KOPT-K1 (cell line): Measurements from ENCODE around the gene ANKRD60.

ENCODE experiments used
- H3K27ac ChIP-seq: fragments of 200-600 bp; sonication (generic); 2 replicates; pipeline ENCODE4 v1.5.1; 2016; ENCODE audit warnings: antibody characterized with exemption, mild to moderate bottlenecking, low read depth, low read length; ENCODE audit not compliant: poor library complexity, severe bottlenecking
- H3K36me3 ChIP-seq: fragments of 200-600 bp; sonication (generic); 2 replicates; pipeline ENCODE4 v1.5.1; 2017; ENCODE audit warnings: antibody characterized with exemption, mild to moderate bottlenecking, low read length, moderate library complexity; ENCODE audit not compliant: insufficient read depth
- H3K9me3 ChIP-seq: fragments of 200-600 bp; sonication (generic); 2 replicates; pipeline ENCODE4 v1.5.1; 2017; ENCODE audit warnings: antibody characterized with exemption, low read length, mild to moderate bottlenecking; ENCODE audit not compliant: insufficient read depth, poor library complexity, severe bottlenecking

ANKRD60 gene, protein sequence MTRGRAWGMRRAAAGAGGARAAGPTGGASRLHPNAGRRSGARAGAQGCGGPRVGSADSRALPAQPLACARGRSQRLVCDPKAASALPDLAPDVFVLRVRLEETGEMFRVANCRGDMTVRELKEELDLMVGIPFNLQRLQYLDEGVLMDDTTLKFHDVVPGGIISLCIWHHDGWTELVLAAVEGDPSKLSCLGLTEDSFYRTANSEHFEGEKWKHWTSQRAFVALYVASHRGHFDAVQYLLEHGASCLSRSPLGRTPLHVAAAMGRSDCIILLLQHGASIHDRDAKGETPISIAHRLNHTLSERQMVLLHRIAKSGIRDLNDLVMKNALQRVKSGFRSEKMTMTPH

DNA sequence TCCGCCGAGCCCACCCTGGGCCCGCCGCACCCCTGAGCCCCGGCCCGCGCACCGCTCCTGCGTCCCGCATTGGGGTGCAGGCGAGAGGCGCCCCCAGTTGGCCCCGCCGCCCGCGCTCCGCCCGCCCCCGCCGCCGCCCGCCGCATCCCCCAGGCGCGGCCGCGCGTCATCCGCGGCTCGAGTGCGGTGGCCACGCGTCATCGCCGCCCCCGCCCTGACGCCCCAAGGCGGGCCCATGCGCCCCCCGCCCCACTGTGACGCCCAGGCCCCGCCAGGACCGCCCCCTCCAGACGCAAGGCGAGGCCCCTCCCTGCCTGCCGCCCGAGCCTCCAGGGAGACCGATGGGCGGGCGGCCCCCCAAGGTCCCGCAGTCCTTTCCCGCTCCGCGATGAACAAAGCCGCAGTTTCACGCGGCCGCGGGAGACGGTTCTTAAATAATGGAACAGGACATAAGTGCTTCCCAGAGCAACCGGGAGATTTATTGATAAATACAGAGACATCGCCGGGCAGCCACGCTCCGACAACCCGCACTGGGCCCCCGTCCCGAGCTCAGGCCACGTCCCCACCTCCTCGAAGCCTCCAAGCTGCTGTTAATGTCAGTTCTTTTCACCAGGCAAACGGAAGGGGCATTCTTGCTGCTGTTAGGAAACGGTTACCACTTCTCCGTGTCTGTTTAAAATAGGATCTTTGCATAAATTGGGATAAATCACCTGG, at the start of gene ANKRD60:
Gene ANKRD60 (minus strand): TSS at position 170 of the 714 bp plus-strand sequence. CDS start 0 bp downstream, at position 170.
- Histone ChIP-seq H3K27ac (no peak within 1 kb of the TSS), H3K9me3 (no peaks in the 10 kb centered on the region), H3K36me3 (no peaks in the 10 kb centered on the region)

DNA sequence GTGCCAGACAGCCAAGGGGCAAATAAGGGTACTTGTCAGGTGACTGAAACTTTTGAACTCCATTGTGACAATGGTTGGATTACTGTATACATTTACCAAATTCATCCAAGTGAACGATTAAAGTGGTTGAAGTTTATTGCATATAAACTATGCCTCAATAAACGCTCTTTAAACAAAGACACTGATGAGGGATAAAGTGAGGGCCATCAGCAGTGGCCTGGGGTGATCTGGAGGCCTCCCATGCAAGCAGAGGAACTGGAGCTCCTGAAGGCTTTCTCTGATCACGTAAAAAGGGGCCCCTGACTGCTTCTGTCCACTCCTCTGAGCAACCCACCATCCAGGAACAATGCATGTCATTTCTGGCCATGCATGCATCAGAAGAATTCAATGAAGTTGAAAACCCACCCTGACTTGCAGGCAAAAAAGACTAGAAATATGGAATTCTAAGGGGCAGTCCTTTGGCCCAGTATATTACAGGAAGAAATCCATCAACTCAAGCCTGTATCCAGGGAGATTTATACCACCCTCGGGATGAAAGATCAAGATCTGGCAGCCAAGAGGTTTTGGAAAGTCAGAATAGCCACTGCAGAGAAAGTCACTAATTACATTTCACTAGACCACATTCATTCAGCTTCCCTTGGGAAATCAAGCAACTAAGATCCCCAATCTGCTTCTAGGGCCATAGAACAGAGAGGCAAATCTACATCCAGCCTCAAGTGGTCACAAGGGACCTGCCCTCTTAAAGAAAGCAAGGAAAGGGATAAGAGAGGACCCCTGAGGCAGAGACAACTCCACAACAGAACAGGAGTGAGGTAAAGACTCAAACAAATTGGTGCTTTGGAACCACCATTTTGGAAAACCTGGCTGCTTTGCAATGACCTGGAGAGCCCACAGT, 49.4 kb upstream of the ANKRD60 start:
- Histone ChIP-seq H3K9me3 (no peaks in the 10 kb centered on the region), H3K36me3 (no peaks in the 10 kb centered on the region), H3K27ac (no peak overlapping the region)

DNA sequence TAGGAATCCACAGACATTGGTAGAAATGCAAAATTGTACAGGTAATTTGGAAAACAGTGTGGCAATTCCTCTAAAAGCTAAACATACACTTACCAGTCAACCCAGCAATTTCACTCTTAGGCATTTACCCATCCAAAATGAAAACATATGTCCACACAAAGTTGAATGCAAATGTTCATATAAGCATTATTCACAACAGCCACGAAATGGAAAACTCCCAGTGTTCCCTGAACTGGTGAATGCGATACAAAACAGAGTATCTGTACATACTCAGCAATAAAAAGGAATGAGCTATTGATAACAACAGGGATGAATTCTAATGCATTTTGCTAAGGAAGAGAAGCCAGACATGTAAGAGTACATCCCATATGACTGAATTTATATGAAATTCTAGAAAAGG, 48.7 kb upstream of the ANKRD60 start:
- Histone ChIP-seq H3K9me3 (no peaks in the 10 kb centered on the region), H3K27ac (no peak overlapping the region), H3K36me3 (no peaks in the 10 kb centered on the region)

DNA sequence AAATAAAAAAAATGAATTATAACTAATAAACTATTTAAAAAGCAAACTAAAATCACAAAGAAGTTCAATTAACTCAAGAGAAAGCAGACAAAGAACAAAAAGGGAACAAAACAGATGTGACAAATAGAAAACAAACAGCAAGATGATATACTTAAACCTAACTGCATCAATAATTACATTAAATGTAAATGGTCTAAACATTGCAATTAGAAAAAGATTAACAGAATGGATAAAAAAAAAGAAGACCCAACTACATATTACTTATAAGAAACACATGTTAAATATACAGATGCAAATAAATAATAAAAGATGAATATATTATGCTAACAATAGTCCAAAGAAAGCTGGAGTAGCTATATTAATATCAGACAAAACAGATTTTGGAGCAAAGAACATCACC, 45.9 kb upstream of the ANKRD60 start:
- H3K27ac ChIP-seq, result no peak overlapping the region
- H3K9me3 ChIP-seq, result no peaks in the 10 kb centered on the region
- no peaks in the 10 kb centered on the region for H3K36me3 ChIP-seq

DNA sequence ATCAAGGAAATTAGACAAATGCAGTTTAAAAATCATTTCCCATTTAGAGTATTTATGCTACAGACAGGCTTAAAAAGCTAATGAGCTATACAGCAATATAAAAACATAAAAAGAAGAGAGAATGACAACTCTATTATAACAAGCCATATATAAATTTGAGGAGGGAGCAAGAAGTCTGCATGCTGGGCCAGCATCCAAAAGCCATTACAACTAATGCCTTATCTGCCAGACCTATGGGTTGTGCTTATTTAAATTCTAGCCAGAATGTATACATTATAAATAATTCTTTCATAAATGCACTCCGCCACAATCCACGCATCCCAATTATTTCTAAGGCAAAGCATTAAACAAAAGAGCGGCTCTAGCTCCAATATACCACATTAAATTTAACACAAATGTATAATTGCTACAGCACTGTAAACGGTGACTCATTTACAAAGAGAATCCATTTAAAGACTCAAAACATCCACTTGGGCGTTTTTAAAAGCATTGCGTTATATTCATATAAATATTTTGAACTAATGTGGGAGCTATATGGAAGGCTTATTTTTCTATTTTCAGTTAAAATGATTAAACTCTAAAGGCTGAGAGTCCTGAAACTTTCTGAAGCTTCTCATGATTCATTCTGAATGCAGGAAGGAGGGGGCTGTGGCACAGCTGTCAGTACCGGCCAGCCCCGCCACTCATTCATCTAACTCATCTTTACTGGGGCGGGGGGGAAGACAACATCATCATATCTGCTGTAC, 43.3 kb upstream of the ANKRD60 start:
- no peaks in the 10 kb centered on the region for H3K9me3 ChIP-seq
- H3K27ac ChIP-seq, result no peak overlapping the region
- no peaks in the 10 kb centered on the region for H3K36me3 ChIP-seq

DNA sequence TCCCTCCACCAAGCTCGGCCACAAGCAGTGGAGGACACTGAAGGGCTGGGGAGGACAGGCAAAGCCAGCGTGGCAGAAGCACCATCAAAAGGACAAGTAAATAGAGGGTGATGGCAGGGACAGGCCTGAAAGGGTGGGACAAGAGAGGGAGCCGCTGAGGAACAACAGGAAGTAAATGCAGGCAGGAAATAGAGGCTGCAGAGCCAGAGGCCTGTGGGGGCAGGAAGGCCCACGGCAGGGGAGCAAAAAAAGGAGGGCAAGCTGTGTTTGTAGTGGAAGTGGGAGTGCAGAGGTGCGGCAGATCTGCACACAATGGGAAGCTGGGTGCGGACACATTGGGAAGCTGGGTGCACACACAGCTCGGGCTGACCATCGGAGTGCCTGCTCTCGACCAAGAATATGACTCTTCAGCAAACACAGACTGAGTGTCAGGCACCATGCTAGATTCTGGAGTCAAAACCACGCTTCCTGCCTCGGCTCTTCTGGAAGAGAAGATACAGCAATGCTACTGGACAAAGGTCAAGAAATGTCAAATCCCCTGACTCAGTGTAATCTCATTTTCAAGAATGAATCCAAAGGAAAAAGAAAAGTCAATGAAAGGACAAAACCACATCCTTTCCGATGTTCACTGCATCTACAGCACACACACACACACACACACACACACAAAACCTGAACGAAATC, 40.6 kb upstream of the ANKRD60 start:
- Histone ChIP-seq H3K9me3 (no peaks in the 10 kb centered on the region), H3K27ac (peak overlapping the region; percentile 22), H3K36me3 (no peaks in the 10 kb centered on the region)

DNA sequence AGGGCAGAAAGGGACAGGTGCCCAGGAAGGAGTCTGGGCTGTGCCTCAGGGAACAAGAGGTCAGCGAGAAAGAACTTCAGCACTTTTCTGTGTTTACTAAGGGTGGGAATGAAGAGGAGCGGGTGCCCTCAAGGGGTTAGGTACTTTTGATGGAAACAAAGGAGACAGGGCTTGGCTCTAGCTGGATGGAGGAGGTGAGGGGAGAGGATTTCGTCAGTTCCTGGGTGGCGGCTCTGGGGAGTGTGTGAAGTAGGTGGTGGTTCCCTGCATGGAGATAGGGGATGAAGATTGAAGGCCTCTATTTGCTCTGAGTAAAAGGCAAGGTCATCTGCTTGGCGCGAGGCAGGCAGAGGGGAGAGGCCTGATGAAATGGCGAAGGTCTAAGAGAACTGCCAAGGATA, 40.0 kb upstream of the ANKRD60 start:
- Histone ChIP-seq H3K9me3 (no peaks in the 10 kb centered on the region), H3K36me3 (no peaks in the 10 kb centered on the region), H3K27ac (no peak overlapping the region)

DNA sequence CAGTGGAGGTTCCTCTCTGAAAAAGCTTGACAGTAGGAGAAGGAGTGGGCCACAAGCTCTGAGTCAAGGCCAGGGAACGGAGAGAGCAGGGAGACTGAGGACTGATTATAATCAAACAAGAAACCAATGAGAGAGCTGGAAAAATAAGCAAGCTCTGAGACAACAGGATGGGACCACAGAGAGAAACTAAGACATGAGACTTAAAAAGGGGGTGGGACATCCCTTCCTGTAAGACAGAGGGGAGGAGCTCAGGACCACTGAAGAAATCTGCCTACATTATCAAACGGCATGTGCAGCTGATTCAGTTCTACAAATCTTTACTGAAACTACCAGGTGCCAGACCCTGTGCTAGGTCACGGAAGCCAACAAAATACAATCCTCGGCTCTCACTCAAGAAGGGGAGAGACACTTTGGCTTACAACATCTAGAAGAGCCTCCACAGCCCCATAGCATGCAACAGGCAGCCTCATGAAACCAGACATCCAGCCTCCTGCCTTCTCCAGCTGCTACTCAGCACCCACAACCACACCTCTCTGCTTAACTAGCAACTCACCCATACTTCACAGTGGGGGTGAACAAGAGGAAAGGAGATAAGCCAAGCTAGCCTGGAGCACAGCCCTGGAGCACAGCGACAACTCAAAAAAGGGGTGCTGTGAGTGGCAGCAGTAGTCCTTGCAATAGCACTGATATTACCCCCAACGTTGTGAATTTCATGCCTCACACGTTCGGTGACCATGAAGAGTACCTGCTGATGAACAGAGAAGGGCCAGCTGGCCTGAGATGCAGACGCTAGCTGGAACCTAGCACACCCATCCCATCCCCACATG, 39.1 kb upstream of the ANKRD60 start:
- no peaks in the 10 kb centered on the region for H3K36me3 ChIP-seq
- H3K9me3 ChIP-seq, result no peaks in the 10 kb centered on the region
- H3K27ac ChIP-seq, result no peak overlapping the region

DNA sequence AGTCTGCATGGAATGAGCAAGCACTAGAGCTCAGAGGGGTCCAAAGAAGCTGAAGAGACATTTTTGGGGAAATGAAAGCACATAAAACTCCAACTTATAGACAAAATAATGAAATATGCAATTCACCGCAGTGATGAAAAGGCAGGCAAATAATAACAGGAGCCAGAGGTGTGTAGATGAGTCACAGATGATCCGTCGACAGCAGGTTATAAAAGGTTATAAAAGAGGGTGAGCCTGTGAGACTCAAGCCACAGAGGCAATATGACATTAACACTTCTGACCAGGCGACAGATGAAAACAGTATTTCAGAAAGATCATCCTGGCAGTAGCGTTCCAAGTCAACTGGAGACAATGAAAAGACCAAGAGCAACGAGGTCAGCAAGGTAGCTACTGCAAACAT, 35.8 kb upstream of the ANKRD60 start:
- Histone ChIP-seq H3K27ac (no peak overlapping the region), H3K36me3 (no peaks in the 10 kb centered on the region)

DNA sequence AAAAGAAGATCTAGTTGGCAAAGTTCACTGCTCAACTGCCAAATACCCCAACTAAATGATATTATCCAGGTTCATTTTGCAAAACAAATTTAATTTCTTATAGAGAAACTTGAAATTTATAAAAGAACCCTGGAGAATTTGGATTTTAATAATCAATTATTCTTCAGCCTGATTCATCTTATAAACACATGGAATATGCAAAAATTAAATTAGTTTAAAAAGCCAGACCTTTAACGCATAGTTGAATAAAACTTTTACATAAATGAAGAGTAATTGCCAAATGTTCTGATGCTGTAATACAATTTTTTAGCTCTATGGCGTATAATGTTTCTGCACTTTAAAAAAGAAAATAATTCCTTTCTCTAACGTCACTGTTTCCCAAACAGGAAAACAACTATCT, 33.2 kb upstream of the ANKRD60 start:
- no peaks in the 10 kb centered on the region for H3K9me3 ChIP-seq
- no peaks in the 10 kb centered on the region for H3K36me3 ChIP-seq
- H3K27ac ChIP-seq, result no peak overlapping the region

More for the DNA sequence above, 35.8 kb upstream of the ANKRD60 start:
- no peaks in the 10 kb centered on the region for H3K9me3 ChIP-seq

DNA sequence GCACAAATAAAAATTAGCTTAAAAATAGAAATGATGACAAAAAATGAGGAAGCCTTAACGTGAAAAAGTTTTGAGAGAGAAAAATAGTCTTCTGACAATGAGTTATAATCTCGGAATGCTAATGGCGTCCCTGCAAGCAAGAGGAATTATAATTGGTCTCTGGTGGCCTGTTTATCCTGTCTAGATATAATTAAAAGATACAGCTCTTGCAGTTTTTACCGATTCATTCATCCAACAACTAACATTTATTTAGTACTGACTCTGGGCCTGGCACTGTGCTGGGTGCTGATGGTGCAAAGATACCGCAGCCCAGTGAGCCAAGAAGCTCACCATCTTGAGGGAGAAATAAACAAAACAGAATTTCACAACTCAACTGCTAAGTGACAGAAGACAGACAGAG, 31.6 kb upstream of the ANKRD60 start:
- no peaks in the 10 kb centered on the region for H3K36me3 ChIP-seq
- H3K27ac ChIP-seq, result no peak overlapping the region
- no peaks in the 10 kb centered on the region for H3K9me3 ChIP-seq

DNA sequence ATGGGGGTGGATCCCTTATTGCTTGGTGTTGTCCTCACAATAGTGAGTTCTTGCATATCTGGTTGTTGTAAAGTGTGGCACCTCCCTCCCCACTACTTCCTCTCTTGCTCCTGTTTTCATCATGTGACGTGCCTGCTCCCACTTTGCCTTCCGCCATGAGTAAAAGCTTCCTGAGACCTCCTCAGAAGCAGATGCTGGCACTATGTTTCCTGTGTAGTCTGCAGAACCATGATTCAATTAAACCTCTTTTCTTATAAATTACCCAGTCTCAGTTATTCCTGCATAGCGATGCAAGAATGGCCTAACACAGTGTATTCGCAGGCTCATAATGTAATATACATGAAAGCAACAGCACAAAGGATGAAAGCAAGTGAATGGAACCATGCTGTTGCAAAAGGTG, 28.4 kb upstream of the ANKRD60 start:
- Histone ChIP-seq H3K36me3 (no peaks in the 10 kb centered on the region), H3K9me3 (peaks cover 8% of the 10 kb centered on the region), H3K27ac (no peak overlapping the region)

DNA sequence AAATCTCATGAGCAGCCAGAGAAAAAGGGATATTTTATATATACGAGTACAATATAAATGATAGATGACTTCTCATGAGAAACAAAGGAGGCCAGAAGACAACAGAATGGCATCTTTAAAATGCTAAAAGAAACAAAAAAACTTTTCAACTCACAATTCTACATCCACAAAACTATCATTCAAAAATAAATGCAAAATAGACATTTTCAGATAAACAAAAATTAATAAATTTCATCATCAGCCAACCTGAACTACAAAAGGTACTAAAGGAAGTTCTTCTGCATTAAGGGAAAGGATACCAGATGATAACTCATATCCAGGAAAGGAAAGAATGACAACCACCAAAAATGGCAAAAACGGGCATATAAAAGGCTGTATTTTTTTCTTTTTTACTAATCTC, 27.9 kb upstream of the ANKRD60 start:
- Histone ChIP-seq H3K27ac (no peak overlapping the region), H3K36me3 (no peaks in the 10 kb centered on the region), H3K9me3 (peaks cover 8% of the 10 kb centered on the region)
